WTC11 (cell line): ENCODE results near the gene SLC8A3. TPM values are rescaled to one million over a fixed set of nuclear protein-coding genes. Genes with fewer than 3 reads are reported as not detected.

ENCODE experiments used
- ATAC-seq: fragments of 200-7000 bp; cut with Tn5 transposase; 2 replicates; pipeline ENCODE4 v1.10.0; 2021; ENCODE audit warnings: mild to moderate bottlenecking, moderate library complexity
- CTCF ChIA-PET: fragments of 300-600 bp; sonication (Branson Sonifier 250); formaldehyde crosslinking; loops from one replicate; lab custom pipeline; 2021; ENCODE audit warnings: antibody characterized with exemption; lab: Charles Lee
- POLR2A ChIA-PET: fragments of 350-600 bp; sonication (Branson Sonifier 250); formaldehyde crosslinking; loops from one replicate; lab custom pipeline; 2021; ENCODE audit warnings: antibody characterized with exemption; lab: Charles Lee
- DNase-seq: peaks from one replicate; pipeline ENCODE4 v3.0.0; 2021; ENCODE audit warnings: low spot score
- H3K27ac Mint-ChIP-seq: 2 replicates; pipeline ENCODE4 v1.8.0; 2021; ENCODE audit warnings: mixed read lengths
- H3K27me3 Mint-ChIP-seq: 2 replicates; pipeline ENCODE4 v1.8.0; 2021; ENCODE audit warnings: low read depth, mild to moderate bottlenecking, moderate library complexity, mixed read lengths
- H3K36me3 Mint-ChIP-seq: 2 replicates; pipeline ENCODE4 v1.8.0; 2021; ENCODE audit warnings: mixed read lengths
- H3K4me1 Mint-ChIP-seq: 2 replicates; pipeline ENCODE4 v1.8.0; 2022; ENCODE audit warnings: mixed read lengths
- H3K4me3 Mint-ChIP-seq: 2 replicates; pipeline ENCODE4 v1.8.0; 2021; ENCODE audit warnings: mild to moderate bottlenecking, moderate library complexity, mixed read lengths
- H3K9me3 Mint-ChIP-seq: 2 replicates; pipeline ENCODE4 v1.8.0; 2021; ENCODE audit warnings: mixed read lengths
- CREB1 ChIP-seq: sonication (generic); formaldehyde crosslinking; IDR thresholded peaks from 2 replicates; pipeline ENCODE4 v1.8.0; 2023; ENCODE audit warnings: mild to moderate bottlenecking, missing genetic modification reagents
- ELF4 ChIP-seq: sonication (generic); formaldehyde crosslinking; IDR thresholded peaks from 2 replicates; pipeline ENCODE4 v1.8.1; 2022; ENCODE audit warnings: low read depth, mild to moderate bottlenecking, moderate library complexity, missing genetic modification reagents
- ETV6 ChIP-seq: sonication (generic); formaldehyde crosslinking; IDR thresholded peaks from 2 replicates; pipeline ENCODE4 v1.8.1; 2022; ENCODE audit warnings: mild to moderate bottlenecking, missing genetic modification reagents
- FOXK1 ChIP-seq: sonication (generic); formaldehyde crosslinking; IDR thresholded peaks from 2 replicates; pipeline ENCODE4 v1.8.0; 2022; ENCODE audit warnings: mild to moderate bottlenecking, moderate library complexity, missing genetic modification reagents
- FOXP1 ChIP-seq: sonication (generic); formaldehyde crosslinking; IDR thresholded peaks from 2 replicates; pipeline ENCODE4 v1.8.0; 2022; ENCODE audit warnings: missing genetic modification reagents, mild to moderate bottlenecking, moderate library complexity, borderline replicate concordance
- GTF2I ChIP-seq: fragments of 250-450 bp; sonication (Bioruptor Pico); conservative IDR thresholded peaks from 2 replicates; pipeline ENCODE4 v1.4.0; 2021; ENCODE audit warnings: mild to moderate bottlenecking
- HMGXB4 ChIP-seq: sonication (generic); formaldehyde crosslinking; IDR thresholded peaks from 2 replicates; pipeline ENCODE4 v1.8.1; 2023; ENCODE audit warnings: mild to moderate bottlenecking, moderate library complexity, missing genetic modification reagents
- JAZF1 ChIP-seq: fragments of 250-450 bp; sonication (Bioruptor Pico); IDR thresholded peaks from 2 replicates; pipeline ENCODE4 v1.9.0; 2021; ENCODE audit warnings: moderate library complexity, mild to moderate bottlenecking, inconsistent platforms
- JUN ChIP-seq: sonication (generic); formaldehyde crosslinking; IDR thresholded peaks from 2 replicates; pipeline ENCODE4 v1.8.0; 2023; ENCODE audit warnings: mild to moderate bottlenecking, missing genetic modification reagents
- KAT7 ChIP-seq: sonication (generic); formaldehyde crosslinking; IDR thresholded peaks from 2 replicates; pipeline ENCODE4 v1.8.1; 2023; ENCODE audit warnings: missing genetic modification reagents, mild to moderate bottlenecking, borderline replicate concordance
- MYBL2 ChIP-seq: sonication (generic); formaldehyde crosslinking; IDR thresholded peaks from 2 replicates; pipeline ENCODE4 v1.8.1; 2023; ENCODE audit warnings: mild to moderate bottlenecking, moderate library complexity, missing genetic modification reagents
- NFYB ChIP-seq: sonication (generic); formaldehyde crosslinking; conservative IDR thresholded peaks from 2 replicates; pipeline ENCODE4 v1.8.0; 2022; ENCODE audit warnings: low read depth, missing genetic modification reagents
- NR3C1 ChIP-seq: sonication (generic); formaldehyde crosslinking; conservative IDR thresholded peaks from 2 replicates; pipeline ENCODE4 v1.8.1; 2023; ENCODE audit warnings: low read depth, mild to moderate bottlenecking, missing genetic modification reagents
- PRRX2 ChIP-seq: fragments of 250-450 bp; sonication (Bioruptor Pico); IDR thresholded peaks from 2 replicates; pipeline ENCODE4 v1.8.0; 2021; ENCODE audit warnings: mild to moderate bottlenecking
- SOX15 ChIP-seq: fragments of 250-450 bp; sonication (Bioruptor Pico); IDR thresholded peaks from 2 replicates; pipeline ENCODE4 v1.9.0; 2021; ENCODE audit warnings: mild to moderate bottlenecking
- STAT6 ChIP-seq: sonication (generic); formaldehyde crosslinking; conservative IDR thresholded peaks from 2 replicates; pipeline ENCODE4 v1.8.1; 2023; ENCODE audit warnings: mild to moderate bottlenecking, low read depth, missing genetic modification reagents, moderate library complexity
- TEAD4 ChIP-seq: sonication (generic); formaldehyde crosslinking; IDR thresholded peaks from 2 replicates; pipeline ENCODE4 v1.8.0; 2022; ENCODE audit warnings: mild to moderate bottlenecking, missing genetic modification reagents
- USF2 ChIP-seq: sonication (generic); formaldehyde crosslinking; IDR thresholded peaks from 2 replicates; pipeline ENCODE4 v1.8.1; 2023; ENCODE audit warnings: mild to moderate bottlenecking, missing genetic modification reagents, moderate library complexity
- ZBTB21 ChIP-seq: sonication (generic); formaldehyde crosslinking; IDR thresholded peaks from 2 replicates; pipeline ENCODE4 v1.8.1; 2023; ENCODE audit warnings: mild to moderate bottlenecking, missing genetic modification reagents, borderline replicate concordance
- ZNF219 ChIP-seq: sonication (generic); formaldehyde crosslinking; IDR thresholded peaks from 2 replicates; pipeline ENCODE4 v1.8.0; 2023; ENCODE audit warnings: missing genetic modification reagents, mild to moderate bottlenecking, borderline replicate concordance
- ZNF416 ChIP-seq: fragments of 250-450 bp; sonication (Bioruptor Pico); IDR thresholded peaks from 2 replicates; pipeline ENCODE4 v1.9.0; 2021; ENCODE audit warnings: mild to moderate bottlenecking, inconsistent platforms
- ZNF532 ChIP-seq: fragments of 250-450 bp; sonication (Bioruptor Pico); IDR thresholded peaks from 2 replicates; pipeline ENCODE4 v1.9.0; 2021; ENCODE audit warnings: mild to moderate bottlenecking, borderline replicate concordance
- ZNF671 ChIP-seq: fragments of 250-450 bp; sonication (Bioruptor Pico); IDR thresholded peaks from 2 replicates; pipeline ENCODE4 v1.8.0; 2021; ENCODE audit warnings: mild to moderate bottlenecking
- total RNA-seq: library from RNA; stranded (reverse); gene quantifications from 3 replicates; pipeline ENCODE4 v1.2.3, GENCODE V29; 2021
- TF ChIP-seq, protein P1 (sequence below): sonication (generic); formaldehyde crosslinking; IDR thresholded peaks from 2 replicates; pipeline ENCODE4 v1.8.0; 2022; ENCODE audit warnings: mild to moderate bottlenecking, missing genetic modification reagents
- TF ChIP-seq, protein P2 (sequence below): sonication (generic); formaldehyde crosslinking; IDR thresholded peaks from 2 replicates; pipeline ENCODE4 v1.8.1; 2022; ENCODE audit warnings: mild to moderate bottlenecking, moderate library complexity, missing genetic modification reagents
- TF ChIP-seq, protein P3 (sequence below): sonication (generic); formaldehyde crosslinking; IDR thresholded peaks from 2 replicates; pipeline ENCODE4 v1.8.1; 2023; ENCODE audit warnings: mild to moderate bottlenecking, missing genetic modification reagents, moderate library complexity

SLC8A3 gene
- total RNA-seq, 1 experiment from 2014 or later: 0.63 TPM

DNA sequence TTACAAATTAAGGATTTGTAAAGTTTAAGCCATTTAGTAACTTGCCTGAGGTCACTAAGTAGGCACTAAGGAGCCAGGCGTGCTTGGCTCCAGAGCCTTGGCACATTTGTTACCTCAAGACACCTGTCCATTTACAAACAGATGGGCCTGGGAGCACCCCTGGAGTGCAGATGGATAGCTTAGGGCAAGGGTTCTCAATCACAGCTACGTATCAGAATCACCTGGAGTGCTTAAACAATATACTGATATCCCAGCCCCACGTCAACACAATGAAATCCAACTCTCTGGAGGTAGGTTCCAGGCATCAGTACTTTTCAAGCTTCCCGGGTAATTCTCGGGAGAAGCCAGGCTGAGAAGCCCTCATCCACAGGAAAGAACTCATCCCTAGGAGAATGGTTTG, 45.4 kb downstream of the SLC8A3 start:
- H3K36me3 Mint-ChIP-seq: no peaks in the 10 kb centered on the region
- no peaks in the 10 kb centered on the region for H3K9me3 Mint-ChIP-seq
- peaks cover 8% of the 10 kb centered on the region for H3K4me1 Mint-ChIP-seq
- no peak for DNase-seq
- TF ChIP-seq ELF4 (CRISPR knock-in tag) (no peak), NFYB (no peak), TEAD4 (no peak), SOX15 (no peak), ETV6 (no peak), MYBL2 (CRISPR knock-in tag) (no peak), JAZF1 (CRISPR knock-in tag) (no peak), FOXK1 (no peak), ZNF671 (CRISPR knock-in tag) (no peak)
- TF ChIP-seq, protein P1, sequence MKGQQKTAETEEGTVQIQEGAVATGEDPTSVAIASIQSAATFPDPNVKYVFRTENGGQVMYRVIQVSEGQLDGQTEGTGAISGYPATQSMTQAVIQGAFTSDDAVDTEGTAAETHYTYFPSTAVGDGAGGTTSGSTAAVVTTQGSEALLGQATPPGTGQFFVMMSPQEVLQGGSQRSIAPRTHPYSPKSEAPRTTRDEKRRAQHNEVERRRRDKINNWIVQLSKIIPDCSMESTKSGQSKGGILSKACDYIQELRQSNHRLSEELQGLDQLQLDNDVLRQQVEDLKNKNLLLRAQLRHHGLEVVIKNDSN (CRISPR knock-in tag): no peak
- TF ChIP-seq, all 79 proteins: peak for 0
- ChIA-PET POLR2A (no interaction called here), CTCF (interaction anchor here (2.9 kb wide), 1 partner anchor 69 kb away, joined by 7 read pairs; no protein-coding TSS in a partner anchor)
- Mint-ChIP-seq H3K4me3 (no peak overlapping the region), H3K27ac (no peak overlapping the region), H3K27me3 (no peaks in the 10 kb centered on the region)
- ATAC-seq: no peak

- TF ChIP-seq STAT6 (CRISPR knock-in tag) (no peak), SOX15 (no peak), NR3C1 (CRISPR knock-in tag) (no peak), ZBTB21 (CRISPR knock-in tag) (no peak), ZNF219 (CRISPR knock-in tag) (no peak), HMGXB4 (CRISPR knock-in tag) (no peak), ZNF532 (no peak), GTF2I (no peak), CREB1 (CRISPR knock-in tag) (no peak), FOXK1 (no peak), KAT7 (CRISPR knock-in tag) (no peak), USF2 (CRISPR knock-in tag) (no peak), JUN (no peak), FOXP1 (CRISPR knock-in tag) (no peak), ZNF416 (CRISPR knock-in tag) (no peak), PRRX2 (CRISPR knock-in tag) (no peak)
- TF ChIP-seq, protein P2, sequence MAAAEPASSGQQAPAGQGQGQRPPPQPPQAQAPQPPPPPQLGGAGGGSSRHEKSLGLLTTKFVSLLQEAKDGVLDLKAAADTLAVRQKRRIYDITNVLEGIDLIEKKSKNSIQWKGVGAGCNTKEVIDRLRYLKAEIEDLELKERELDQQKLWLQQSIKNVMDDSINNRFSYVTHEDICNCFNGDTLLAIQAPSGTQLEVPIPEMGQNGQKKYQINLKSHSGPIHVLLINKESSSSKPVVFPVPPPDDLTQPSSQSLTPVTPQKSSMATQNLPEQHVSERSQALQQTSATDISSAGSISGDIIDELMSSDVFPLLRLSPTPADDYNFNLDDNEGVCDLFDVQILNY (CRISPR knock-in tag): no peak
- TF ChIP-seq, protein P3, sequence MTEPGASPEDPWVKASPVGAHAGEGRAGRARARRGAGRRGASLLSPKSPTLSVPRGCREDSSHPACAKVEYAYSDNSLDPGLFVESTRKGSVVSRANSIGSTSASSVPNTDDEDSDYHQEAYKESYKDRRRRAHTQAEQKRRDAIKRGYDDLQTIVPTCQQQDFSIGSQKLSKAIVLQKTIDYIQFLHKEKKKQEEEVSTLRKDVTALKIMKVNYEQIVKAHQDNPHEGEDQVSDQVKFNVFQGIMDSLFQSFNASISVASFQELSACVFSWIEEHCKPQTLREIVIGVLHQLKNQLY (CRISPR knock-in tag): no peak
- TF ChIP-seq, all 79 proteins: peak for 0
- Mint-ChIP-seq H3K36me3 (no peaks in the 10 kb centered on the region), H3K27me3 (no peaks in the 10 kb centered on the region), H3K4me3 (no peak overlapping the region), H3K9me3 (no peaks in the 10 kb centered on the region), H3K4me1 (peaks cover 11% of the 10 kb centered on the region), H3K27ac (no peak overlapping the region)
- no peak for DNase-seq
- no peak for ATAC-seq
- CTCF ChIA-PET: no interaction called here
- POLR2A ChIA-PET: no interaction called here
Observed at GRCh38 chr14:70140614-70141013, 48.1 kb downstream of the SLC8A3 start.
